ENCODE results near the gene PRKAG3.
A peak's percentile ranks its signal among the peaks of the same experiment; 100 is the strongest.
"Not testable (repeated sequence)": the region's sequence is repeated elsewhere in the genome, so short reads cannot be mapped to it uniquely, and the experiment has no call there.

The PRKAG3 gene

DNA sequence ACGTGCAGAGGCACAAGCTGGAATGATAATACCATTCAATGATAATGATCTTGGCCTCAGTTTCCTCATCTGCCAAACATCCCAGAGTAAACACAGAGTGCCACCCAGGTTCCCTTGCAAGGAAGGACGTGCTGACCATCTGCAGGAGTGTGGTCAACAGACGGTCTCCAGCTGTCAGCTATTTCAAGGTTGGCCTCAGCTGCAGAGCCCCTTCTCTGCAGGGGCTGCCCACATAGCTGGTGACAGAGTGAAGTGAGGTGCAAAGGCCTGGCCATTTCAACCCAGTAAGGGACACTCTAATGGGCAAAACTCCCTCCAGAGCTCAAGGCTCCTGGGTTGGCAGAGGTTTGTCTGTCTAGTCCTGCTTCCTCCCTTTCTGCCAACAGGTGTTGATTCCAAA is 19.7 kb upstream of the PRKAG3 start:
- intact Hi-C loops (cut with DNase I): loop anchor here (10.0 kb wide), 1 partner anchor 134 kb away; the partner anchor contains the start of gene FEV

GRCh38 chr2:218850796-218851195 is 19.2 kb upstream of the PRKAG3 start:
- peak in 1 of 10 donors; percentile 42 for DNase-seq
- intact Hi-C loops (cut with DNase I): loop anchor here (10.0 kb wide), 1 partner anchor 134 kb away; the partner anchor contains the start of gene FEV

More for the DNA sequence above, 19.7 kb upstream of the PRKAG3 start:
- peak in 1 of 10 donors; percentile 27 for DNase-seq

GRCh38 chr2:218849721-218850120 is 18.1 kb upstream of the PRKAG3 start:
- DNase-seq: peak in 1 of 10 donors; percentile 49
- intact Hi-C loops (cut with DNase I): loop anchor here (5.0 to 10.0 kb wide), 2 partner anchors 122 to 135 kb away; partner anchors contain the start of gene FEV

DNA sequence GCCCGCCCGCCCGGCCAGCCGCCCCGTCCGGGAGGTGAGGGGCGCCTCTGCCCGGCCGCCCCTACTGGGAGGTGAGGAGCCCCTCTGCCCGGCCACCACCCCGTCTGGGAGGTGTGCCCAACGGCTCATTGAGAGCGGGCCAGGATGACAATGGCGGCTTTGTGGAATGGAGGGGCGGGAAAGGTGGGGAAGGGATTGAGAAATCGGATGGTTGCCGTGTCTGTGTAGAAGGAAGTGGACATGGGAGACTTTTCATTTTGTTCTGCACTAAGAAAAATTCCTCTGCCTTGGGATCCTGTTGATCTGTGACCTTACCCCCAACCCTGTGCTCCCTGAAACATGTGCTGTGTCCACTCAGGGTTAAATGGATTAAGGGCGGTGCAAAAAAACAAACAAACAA is 15.4 kb upstream of the PRKAG3 start:
- peak in 1 of 10 donors; percentile 9 for DNase-seq
- intact Hi-C loops (cut with DNase I): loop anchor here (1.0 to 5.0 kb wide), 2 partner anchors 120 to 137 kb away; partner anchors contain the start of gene TTLL4

DNA sequence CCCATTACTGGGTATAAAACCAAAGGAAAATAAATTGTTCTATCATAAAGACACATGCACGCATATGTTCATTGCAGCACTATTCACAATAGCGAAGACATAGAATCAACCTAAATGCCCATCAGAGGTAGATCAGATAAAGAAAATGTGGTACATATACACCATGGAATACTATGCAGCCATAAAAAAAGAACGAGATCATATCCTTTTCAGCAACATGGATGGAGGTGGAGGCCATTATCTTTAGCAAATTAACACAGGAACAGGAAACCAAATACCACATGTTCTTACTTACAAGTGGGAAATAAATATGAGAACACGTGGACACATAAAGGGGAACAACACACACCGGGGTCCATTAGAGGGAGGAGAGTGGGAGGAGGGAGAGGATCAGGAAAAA is 12.7 kb upstream of the PRKAG3 start:
- intact Hi-C loops (cut with DNase I); DNase-seq: not testable (repeated sequence)

DNA sequence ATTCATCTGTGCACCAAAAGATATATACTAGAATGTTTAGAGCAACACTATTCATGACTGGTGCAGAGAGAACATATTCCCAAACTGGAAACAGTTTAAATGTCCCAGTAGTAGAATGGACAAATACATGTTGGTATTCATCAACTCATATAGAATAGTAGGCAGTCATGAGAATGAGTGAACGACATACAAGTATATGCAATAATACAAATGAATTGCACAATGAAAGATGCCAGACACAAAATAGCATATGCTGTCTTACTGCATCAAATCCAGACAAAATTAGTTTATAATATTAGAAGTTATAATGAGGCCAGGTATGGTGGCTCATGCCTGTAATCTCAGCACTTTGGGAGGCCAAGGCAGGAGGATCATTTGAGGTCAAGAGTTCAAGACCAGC is 8.3 kb upstream of the PRKAG3 start:
- DNase-seq: no peak
- intact Hi-C loops (cut with DNase I): no loop called here

GRCh38 chr2:218839430-218839829 is 7.8 kb upstream of the PRKAG3 start:
- no peak for DNase-seq
- intact Hi-C loops (cut with DNase I): no loop called here

DNA sequence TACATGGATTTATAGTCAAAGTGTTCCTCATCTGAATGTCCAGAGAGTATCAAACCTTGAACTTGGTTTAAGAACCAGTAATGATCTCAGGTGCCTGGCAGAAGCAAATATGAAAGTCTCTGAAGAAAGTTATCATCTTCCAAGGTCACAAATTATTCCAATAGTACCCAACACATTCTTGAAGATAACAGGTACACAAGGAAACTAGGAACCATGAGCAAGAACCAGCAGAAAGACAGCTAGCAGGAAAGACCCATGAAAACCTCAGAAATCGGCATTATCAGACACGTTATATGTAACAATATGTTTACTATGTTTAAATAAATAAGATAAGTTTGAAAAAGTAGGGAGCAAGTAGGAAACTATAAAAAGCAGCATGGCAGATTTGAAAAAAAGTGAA is 5.9 kb upstream of the PRKAG3 start:
- intact Hi-C loops (cut with DNase I): no loop called here

GRCh38 chr2:218834685-218835084 is 3.1 kb upstream of the PRKAG3 start:
- DNase-seq: peak in 1 of 10 donors; percentile 34
- intact Hi-C loops (cut with DNase I): no loop called here

More for the DNA sequence above, 5.9 kb upstream of the PRKAG3 start:
- DNase-seq: no peak

DNA sequence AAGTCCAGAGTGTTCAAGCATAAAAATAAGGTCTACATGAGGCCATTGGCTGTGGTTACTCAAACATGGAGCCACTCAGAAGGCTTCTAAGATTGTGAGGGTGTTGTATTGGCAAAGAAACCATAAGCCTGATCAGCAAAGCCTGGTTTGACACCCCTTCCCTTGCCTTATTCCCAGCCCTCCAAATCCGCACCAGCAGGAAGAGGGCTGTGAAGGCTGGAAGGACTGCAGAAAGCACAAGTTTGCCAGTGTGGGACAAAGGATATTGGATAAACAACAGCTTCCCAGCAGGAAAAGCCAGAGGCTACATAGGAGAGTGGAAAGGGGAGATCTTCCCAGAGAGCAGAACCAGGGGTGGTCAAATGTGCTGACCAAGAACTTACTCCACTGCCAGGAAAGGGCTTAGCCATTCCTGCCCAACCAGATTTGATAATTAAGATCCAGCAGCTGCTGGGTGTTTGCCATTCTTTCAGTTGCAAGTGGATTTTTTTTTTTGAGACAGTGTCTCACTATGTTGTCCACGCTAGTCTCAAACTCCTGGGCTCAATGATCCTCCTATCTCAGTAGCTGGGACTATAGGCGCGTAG is 1.5 kb upstream of the PRKAG3 start:
- intact Hi-C loops (cut with DNase I): no loop called here
- DNase-seq: no peak

- intact Hi-C loops (cut with DNase I): no loop called here
- peak in 1 of 10 donors; percentile 61 for DNase-seq
Observed at GRCh38 chr2:218832520-218832919, 917 bp upstream of the PRKAG3 start.

- DNase-seq: peak in 1 of 10 donors; percentile 43
- intact Hi-C loops (cut with DNase I): no loop called here
Observed at GRCh38 chr2:218832081-218832480, 478 bp upstream of the PRKAG3 start.

DNA sequence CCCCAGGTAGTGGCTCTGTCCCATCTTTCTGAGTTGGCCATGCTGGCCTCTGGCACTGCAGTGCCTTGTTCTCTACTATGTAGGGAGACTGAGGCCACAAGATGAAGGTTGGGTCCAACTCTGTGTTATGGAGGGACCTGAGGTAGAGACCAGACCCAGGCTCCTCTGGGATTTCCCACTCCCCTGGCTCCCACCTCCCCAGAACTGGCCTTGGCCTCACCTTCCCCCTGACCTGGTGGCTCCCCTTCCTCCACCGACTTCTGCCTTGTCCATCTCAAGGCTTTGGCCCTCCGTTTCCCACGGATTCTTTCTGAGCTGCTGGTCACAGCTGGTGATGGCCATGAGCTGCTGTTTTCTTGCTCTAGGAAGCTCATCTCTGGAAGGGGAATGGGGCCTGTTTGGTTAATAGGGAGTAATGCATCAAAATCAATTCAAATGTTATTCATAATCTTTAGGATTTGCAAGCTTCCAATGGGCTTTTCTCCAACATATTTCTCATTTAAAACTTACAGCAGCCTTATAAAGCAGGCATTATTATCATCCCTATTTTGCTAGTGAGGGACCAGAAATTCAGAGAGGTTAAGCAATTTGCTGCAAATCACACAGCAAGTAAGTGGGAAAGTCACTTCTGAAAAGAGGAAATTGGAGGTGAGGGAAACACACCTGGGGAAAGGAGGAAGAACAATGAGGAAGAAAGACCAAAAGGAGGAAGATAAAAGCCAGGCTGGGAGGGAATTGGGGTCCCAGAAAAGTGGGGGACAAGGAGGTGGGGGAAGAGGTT is 887 bp downstream of the PRKAG3 start:
- intact Hi-C loops (cut with DNase I): no loop called here
- peak in 1 of 10 donors; percentile 54 for DNase-seq

DNA sequence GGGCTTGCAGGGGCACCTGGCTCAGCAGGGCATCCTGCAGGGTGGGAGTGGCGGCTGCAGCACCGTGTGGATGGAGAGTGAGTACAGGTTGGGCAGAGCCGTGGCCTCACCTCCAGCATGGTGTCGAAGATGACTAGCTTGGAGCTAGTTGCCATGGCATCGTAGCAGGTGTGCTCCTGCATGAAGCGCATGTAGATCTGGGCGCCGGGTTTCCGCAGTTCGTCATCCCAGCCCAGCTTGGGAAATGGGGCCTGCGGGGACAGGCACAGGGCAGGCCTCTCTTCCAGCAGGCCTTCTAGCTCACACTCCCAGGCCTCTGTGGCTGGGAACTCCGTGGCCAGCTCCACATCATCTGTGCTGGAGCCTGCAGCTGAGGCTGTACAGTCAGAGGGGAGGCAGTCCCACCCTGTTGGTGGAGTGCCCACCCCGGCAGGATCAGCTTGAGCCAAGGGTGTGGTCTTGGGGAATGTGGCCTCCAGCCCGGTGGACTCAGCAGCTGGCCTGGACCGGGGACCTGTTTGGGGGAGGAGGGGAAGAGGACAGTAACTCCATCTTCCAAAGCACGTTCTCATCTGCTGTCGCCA is 1.6 kb downstream of the PRKAG3 start:
- intact Hi-C loops (cut with DNase I): no loop called here
- DNase-seq: peak in 1 of 10 donors; percentile 70

DNA sequence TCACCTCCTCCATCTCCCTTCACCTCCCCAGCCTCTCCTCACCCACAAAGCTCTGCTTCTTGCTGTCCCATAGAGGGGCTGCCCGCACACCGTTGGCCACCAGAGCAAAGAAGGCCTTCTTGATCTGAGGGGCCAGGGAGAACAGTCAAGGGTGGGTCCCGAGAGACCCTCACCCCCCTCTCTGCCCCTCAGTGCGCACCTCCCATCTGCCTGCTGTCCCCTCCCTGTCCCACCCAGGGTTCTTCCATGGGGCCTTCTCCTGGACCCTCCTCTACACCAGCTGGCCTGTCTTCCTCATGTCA is 3.2 kb downstream of the PRKAG3 start:
- intact Hi-C loops (cut with DNase I): no loop called here
- no peak for DNase-seq

DNA sequence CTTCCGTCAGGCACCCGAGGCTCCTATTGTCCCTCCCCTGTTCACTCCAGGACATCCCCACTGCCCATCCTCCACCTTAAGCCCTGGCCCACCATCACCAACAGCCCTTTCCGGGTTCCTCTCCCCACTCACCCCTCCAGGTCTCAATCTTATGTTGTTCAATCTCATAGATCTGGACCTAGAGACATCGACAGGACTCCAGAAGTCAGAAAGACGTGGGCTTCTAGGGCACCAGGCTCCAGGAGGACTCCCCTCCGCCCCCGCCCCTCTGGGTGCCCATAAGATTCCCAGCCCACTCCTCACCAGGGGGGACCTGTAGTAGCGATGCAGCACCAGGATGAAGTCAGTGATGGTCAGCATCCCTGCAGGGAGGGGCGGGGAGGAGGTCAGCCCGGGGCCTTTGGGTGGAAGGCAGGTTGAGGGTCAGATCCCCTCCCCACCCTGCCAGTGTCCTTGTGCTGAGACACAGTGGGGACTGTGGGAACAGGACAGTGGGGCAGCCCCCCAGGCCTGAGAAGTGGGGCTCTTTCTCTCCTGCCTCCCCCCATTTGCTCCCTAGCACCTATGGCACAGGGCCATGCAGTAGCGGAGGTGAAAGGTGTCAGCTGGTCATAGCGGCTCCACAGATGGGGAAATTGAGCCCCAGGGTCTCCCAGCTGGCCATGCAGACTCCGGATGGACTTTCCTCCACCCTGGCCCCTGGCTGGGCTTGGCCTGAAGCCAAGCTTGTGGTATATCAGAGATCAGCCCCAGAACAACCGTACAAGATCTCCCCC is 3.7 kb downstream of the PRKAG3 start:
- no peak for DNase-seq
- intact Hi-C loops (cut with DNase I): no loop called here

GRCh38 chr2:218826791-218827190 is 4.8 kb downstream of the PRKAG3 start:
- intact Hi-C loops (cut with DNase I): no loop called here
- no peak for DNase-seq

DNA sequence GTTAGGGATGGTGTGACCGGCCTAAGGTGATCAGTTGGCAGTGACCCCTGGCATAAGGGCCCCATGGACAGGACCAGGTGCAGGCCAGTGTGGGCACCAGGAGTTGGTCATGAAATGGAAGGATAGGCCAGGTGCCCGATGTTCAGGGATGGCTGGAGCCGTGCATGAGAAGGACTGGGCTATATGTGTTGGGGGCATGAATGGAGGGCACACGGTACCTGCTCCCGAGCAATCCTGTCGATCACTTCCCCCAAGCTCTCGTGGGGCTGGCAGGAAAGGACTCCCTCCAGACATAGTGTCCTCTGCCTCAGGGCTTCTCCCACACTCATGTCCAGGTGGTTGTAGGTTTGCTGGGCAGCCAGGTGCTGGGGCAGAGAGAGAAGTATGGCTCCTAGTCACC is 7.6 kb downstream of the PRKAG3 start:
- intact Hi-C loops (cut with DNase I): no loop called here
- no peak for DNase-seq

GRCh38 chr2:218823196-218823855 is 8.3 kb downstream of the PRKAG3 start:
- intact Hi-C loops (cut with DNase I): no loop called here

GRCh38 chr2:218822622-218823021 is 9.0 kb downstream of the PRKAG3 start:
- DNase-seq: no peak
- intact Hi-C loops (cut with DNase I): no loop called here

More at GRCh38 chr2:218823196-218823855, 8.3 kb downstream of the PRKAG3 start:
- no peak for DNase-seq
